Hematopoietic multipotent progenitor cell treated with erythropoietin and hydrocortisone succinate and interleukin-3 and kit ligand, for 4 days (in vitro differentiated cells): ENCODE results near the gene SMS.
A peak's percentile ranks its signal among the peaks of the same experiment; 100 is the strongest.

ENCODE experiments used
- DNase-seq: peaks from one replicate; pipeline ENCODE4 v3.0.0-alpha.2; 2015

Gene SMS

GRCh38 chrX:21953195-21953830 is 12.8 kb downstream of the SMS start:
- peak; percentile 4 for DNase-seq

GRCh38 chrX:21955403-21956189 is 15.1 kb downstream of the SMS start:
- DNase-seq, result peak; percentile 57

- DNase-seq, result no peak
Measured at GRCh38 chrX:21956783-21957182, 16.3 kb downstream of the SMS start.

- no peak for DNase-seq
Measured at GRCh38 chrX:21958187-21958586, 17.7 kb downstream of the SMS start.

- DNase-seq, result peak; percentile 18
Measured at GRCh38 chrX:21958916-21959315, 18.4 kb downstream of the SMS start.

GRCh38 chrX:21959362-21960051 is 19.0 kb downstream of the SMS start:
- peak; percentile 9 for DNase-seq

GRCh38 chrX:21960569-21961541 is 20.3 kb downstream of the SMS start:
- peak; percentile 75 for DNase-seq

GRCh38 chrX:21962361-21962760 is 21.9 kb downstream of the SMS start:
- DNase-seq, result no peak

GRCh38 chrX:21963269-21963668 is 22.8 kb downstream of the SMS start:
- DNase-seq, result no peak

- no peak for DNase-seq
Measured at GRCh38 chrX:21963731-21964405, 23.4 kb downstream of the SMS start.

- DNase-seq, result no peak
Measured at GRCh38 chrX:21966866-21967265, 26.4 kb downstream of the SMS start.

GRCh38 chrX:21968333-21968732 is 27.8 kb downstream of the SMS start:
- DNase-seq, result no peak

- no peak for DNase-seq
Measured at GRCh38 chrX:21970326-21970725, 29.8 kb downstream of the SMS start.

GRCh38 chrX:21972046-21972445 is 31.5 kb downstream of the SMS start:
- DNase-seq, result no peak

- peak; percentile 36 for DNase-seq
Measured at GRCh38 chrX:21972721-21973120, 32.2 kb downstream of the SMS start.

GRCh38 chrX:21973321-21974010 is 33.0 kb downstream of the SMS start:
- no peak for DNase-seq

- DNase-seq, result peak; percentile 13
Measured at GRCh38 chrX:21974011-21974385, 33.5 kb downstream of the SMS start.

- DNase-seq, result no peak
Measured at GRCh38 chrX:21975242-21975641, 34.7 kb downstream of the SMS start.

- DNase-seq, result peak; percentile 27
Measured at GRCh38 chrX:21975812-21976211, 35.3 kb downstream of the SMS start.

- DNase-seq, result no peak
Measured at GRCh38 chrX:21978346-21978745, 37.8 kb downstream of the SMS start.

GRCh38 chrX:21982311-21982710 is 41.8 kb downstream of the SMS start:
- no peak for DNase-seq
